Skeletal muscle tissue (tissue), 5 donors: ENCODE measurements around the gene ARHGAP44. TPM values are rescaled to one million over a fixed set of nuclear protein-coding genes. Genes with fewer than 3 reads are reported as not detected.

ENCODE experiments used
- H3K27ac ChIP-seq: one replicate; pipeline ENCODE4 v1.7.0; 2013; ENCODE audit warnings: mild to moderate bottlenecking, low read depth, low read length, inconsistent platforms
- H3K27me3 ChIP-seq, 3 donors: one replicate each; pipeline ENCODE4 v1.7.0; 2013; ENCODE audit warnings: low read length in 3 of 3; ENCODE audit not compliant: control insufficient read depth in 3 of 3, insufficient read depth in 3 of 3
- H3K36me3 ChIP-seq, 3 donors: one replicate each; pipeline ENCODE4 v1.7.0; 2013; ENCODE audit warnings: low read length in 3 of 3; ENCODE audit not compliant: control insufficient read depth in 3 of 3, insufficient read depth in 3 of 3
- H3K4me1 ChIP-seq, 3 donors: one replicate each; pipeline ENCODE4 v1.7.0; 2013; ENCODE audit warnings: low read length in 3 of 3, mild to moderate bottlenecking in 3 of 3; ENCODE audit not compliant: control insufficient read depth in 3 of 3, insufficient read depth in 3 of 3
- H3K4me3 ChIP-seq, 3 donors: one replicate each; pipeline ENCODE4 v1.7.0; 2013; ENCODE audit warnings: low read length in 3 of 3
- H3K9ac ChIP-seq, 3 donors: one replicate each; pipeline ENCODE4 v1.7.0; 2013; ENCODE audit warnings: low read length in 3 of 3, mild to moderate bottlenecking in 3 of 3, moderate library complexity in 2 of 3, low read depth in 1 of 3
- H3K9me3 ChIP-seq, 3 donors: one replicate each; pipeline ENCODE4 v1.7.0; 2013; ENCODE audit warnings: low read length in 3 of 3; ENCODE audit not compliant: control insufficient read depth in 3 of 3
- small RNA-seq: library from RNA; depleted of rRNA; stranded (forward); fragments of <200 nt; gene quantifications from one replicate; pipeline ENCODE3, GENCODE V24; 2014
- total RNA-seq: library from RNA; depleted of rRNA; stranded (reverse); fragments of >200 nt; gene quantifications from one replicate; pipeline ENCODE4 v1.2.3, GENCODE V29; 2014
- donor health status: Osteomylitis.

The ARHGAP44 gene
- total RNA-seq, 1 donor from 2014 or later = 3.7 TPM

DNA sequence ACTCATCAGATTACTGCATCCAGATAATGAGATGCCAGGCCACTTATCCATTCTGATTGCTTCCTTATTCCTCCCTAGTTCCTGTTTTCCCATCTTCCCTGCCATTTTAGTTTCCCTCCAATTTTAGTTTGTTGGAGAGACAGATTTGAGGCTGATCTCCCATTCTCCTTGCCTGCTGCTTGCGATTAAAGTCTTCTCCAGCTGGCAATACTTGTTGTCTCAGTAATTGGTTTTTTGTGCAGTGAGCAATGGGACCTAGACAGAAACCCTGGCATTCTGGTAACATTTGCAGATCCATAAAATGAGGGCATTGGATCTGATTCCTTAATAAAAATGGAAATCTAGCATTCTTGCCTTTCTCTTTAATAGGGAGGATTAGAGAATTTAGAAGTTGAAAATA is 246.1 kb downstream of the ARHGAP44 start:
- H3K9ac ChIP-seq = no peak overlapping the region
- no peaks in the 10 kb centered on the region for H3K36me3 ChIP-seq
- no peaks in the 10 kb centered on the region for H3K27me3 ChIP-seq
- H3K27ac ChIP-seq = no peak overlapping the region
- H3K4me1 ChIP-seq = peaks cover 0 to 2% (median 2%) of the 10 kb centered on the region in 3 donors
- peaks cover 0 to 3% (median 3%) of the 10 kb centered on the region in 3 donors for H3K9me3 ChIP-seq
- no peak overlapping the region for H3K4me3 ChIP-seq

GRCh38 chr17:13036751-13037150 is 247.5 kb downstream of the ARHGAP44 start:
- Histone ChIP-seq H3K27ac (no peak overlapping the region), H3K36me3 (no peaks in the 10 kb centered on the region), H3K4me1 (no peaks in the 10 kb centered on the region), H3K9ac (no peak overlapping the region), H3K27me3 (peaks cover 0 to 1% (median 0%) of the 10 kb centered on the region in 3 donors), H3K9me3 (peaks cover 0 to 3% (median 3%) of the 10 kb centered on the region in 3 donors), H3K4me3 (no peak overlapping the region)

- Histone ChIP-seq H3K4me3 (no peak overlapping the region), H3K27me3 (peaks cover 0 to 8% (median 2%) of the 10 kb centered on the region in 3 donors), H3K9ac (no peak overlapping the region), H3K36me3 (no peaks in the 10 kb centered on the region), H3K9me3 (peaks cover 0 to 3% (median 3%) of the 10 kb centered on the region in 3 donors), H3K4me1 (no peaks in the 10 kb centered on the region), H3K27ac (no peak overlapping the region)
Measured at GRCh38 chr17:13038931-13039665, 249.8 kb downstream of the ARHGAP44 start.

Small RNA genes within 50 kb of the gene (small RNA-seq; reads per million reads assigned to genes)
- not detected for gene MIR1269B

Other genes starting within 250 kb of the ARHGAP44 start
- 0.52 TPM for gene MYOCD, start 123.6 kb upstream of the ARHGAP44 start, total RNA-seq
- 37.1 TPM for gene ELAC2, start 228.5 kb downstream of the ARHGAP44 start, total RNA-seq